ENCODE data around the gene UTP11.

- TF ChIP-seq CTCF (IDR thresholded peaks at IDR 0.05) (no peak), POLR2A (IDR thresholded peaks at IDR 0.05) (no peak)
These were observed 12.9 kb upstream of the UTP11 start for GRCh38 chr1:37999430-38000232.

Measured in thyroid gland (tissue), 4 donors.